Measurements from ENCODE around the gene CEP63.

The CEP63 gene

GRCh38 chr3:134608023-134608770 is 122.3 kb downstream of the CEP63 start:
- no peak for DNase-seq (ENCODE audit: low read depth in 1 of 2, low spot score in 1 of 2)

GRCh38 chr3:134608771-134609435 is 123.0 kb downstream of the CEP63 start:
- DNase-seq (ENCODE audit: low read depth in 1 of 2, low spot score in 1 of 2), result no peak

GRCh38 chr3:134609821-134610431 is 124.1 kb downstream of the CEP63 start:
- no peak for DNase-seq (ENCODE audit: low read depth in 1 of 2, low spot score in 1 of 2)

- DNase-seq (ENCODE audit: low read depth in 1 of 2, low spot score in 1 of 2), result no peak
These were observed 124.9 kb downstream of the CEP63 start for GRCh38 chr3:134610432-134611385.

GRCh38 chr3:134611516-134611915 is 125.7 kb downstream of the CEP63 start:
- no peak for DNase-seq (ENCODE audit: low read depth in 1 of 2, low spot score in 1 of 2)

GRCh38 chr3:134613006-134613520 is 127.2 kb downstream of the CEP63 start:
- no peak for DNase-seq (ENCODE audit: low read depth in 1 of 2, low spot score in 1 of 2)

- no peak for DNase-seq (ENCODE audit: low read depth in 1 of 2, low spot score in 1 of 2)
These were observed 129.1 kb downstream of the CEP63 start for GRCh38 chr3:134614955-134615354.

GRCh38 chr3:134615743-134616142 is 129.9 kb downstream of the CEP63 start:
- DNase-seq (ENCODE audit: low read depth in 1 of 2, low spot score in 1 of 2), result no peak

- no peak for DNase-seq (ENCODE audit: low read depth in 1 of 2, low spot score in 1 of 2)
These were observed 132.0 kb downstream of the CEP63 start for GRCh38 chr3:134617608-134618477.

- no peak for DNase-seq (ENCODE audit: low read depth in 1 of 2, low spot score in 1 of 2)
These were observed 132.8 kb downstream of the CEP63 start for GRCh38 chr3:134618478-134619300.

GRCh38 chr3:134619301-134619615 is 133.4 kb downstream of the CEP63 start:
- DNase-seq (ENCODE audit: low read depth in 1 of 2, low spot score in 1 of 2), result no peak

- no peak for DNase-seq (ENCODE audit: low read depth in 1 of 2, low spot score in 1 of 2)
These were observed 134.1 kb downstream of the CEP63 start for GRCh38 chr3:134619884-134620445.

- no peak for DNase-seq (ENCODE audit: low read depth in 1 of 2, low spot score in 1 of 2)
These were observed 134.7 kb downstream of the CEP63 start for GRCh38 chr3:134620476-134621115.

GRCh38 chr3:134621854-134622253 is 136.0 kb downstream of the CEP63 start:
- no peak for DNase-seq (ENCODE audit: low read depth in 1 of 2, low spot score in 1 of 2)

GRCh38 chr3:134622806-134623365 is 137.0 kb downstream of the CEP63 start:
- no peak for DNase-seq (ENCODE audit: low read depth in 1 of 2, low spot score in 1 of 2)

- DNase-seq (ENCODE audit: low read depth in 1 of 2, low spot score in 1 of 2), result no peak
These were observed 137.9 kb downstream of the CEP63 start for GRCh38 chr3:134623615-134624245.
